ENCODE measurements around the gene BAIAP2. TPM values are rescaled to one million over a fixed set of nuclear protein-coding genes. Genes with fewer than 3 reads are reported as not detected.

Gene BAIAP2
- total and polyA plus RNA-seq, 10 donors: 2.8 to 33.2 (median 17.8) TPM

DNA sequence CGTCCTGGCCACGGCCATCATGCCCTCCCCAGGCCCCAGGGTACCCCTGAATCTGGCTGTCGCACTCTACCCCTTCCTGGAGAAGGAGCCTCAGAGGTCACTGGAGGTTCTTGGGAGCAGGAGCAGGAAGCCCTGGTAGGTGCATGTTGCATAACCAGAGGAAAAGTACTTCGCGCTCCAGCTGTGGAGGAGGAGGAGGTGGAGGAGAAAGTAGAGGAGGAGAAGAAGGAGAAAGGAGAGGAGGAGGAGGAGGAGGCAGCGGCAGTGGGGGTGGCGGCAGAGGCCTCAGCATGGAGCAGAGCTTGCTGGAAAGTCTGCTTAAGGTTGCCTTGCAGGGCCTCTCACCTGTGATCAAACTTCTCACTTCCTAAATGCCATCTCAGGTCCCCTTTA is 61.8 kb downstream of the BAIAP2 start:
- Histone ChIP-seq H3K36me3 (peaks cover 0 to 15% (median 1%) of the 10 kb centered on the region in 6 donors), H3K27ac (peak overlapping the region in 3 of 8 donors; percentile 10 to 63 (median 36)), H3K9me3 (no peaks in the 10 kb centered on the region), H3K27me3 (replicated peaks in 1 of 7) (peaks cover 0 to 31% (median 0%) of the 10 kb centered on the region in 7 donors), H3K4me3 (no peak overlapping the region), H3K4me1 (peaks cover 11 to 57% (median 29%) of the 10 kb centered on the region in 6 donors)
- 79 to 90% (median 87%) methylated on average over 7 of the region's 7 CpGs for WGBS, 5 donors
- TF ChIP-seq, protein P1, sequence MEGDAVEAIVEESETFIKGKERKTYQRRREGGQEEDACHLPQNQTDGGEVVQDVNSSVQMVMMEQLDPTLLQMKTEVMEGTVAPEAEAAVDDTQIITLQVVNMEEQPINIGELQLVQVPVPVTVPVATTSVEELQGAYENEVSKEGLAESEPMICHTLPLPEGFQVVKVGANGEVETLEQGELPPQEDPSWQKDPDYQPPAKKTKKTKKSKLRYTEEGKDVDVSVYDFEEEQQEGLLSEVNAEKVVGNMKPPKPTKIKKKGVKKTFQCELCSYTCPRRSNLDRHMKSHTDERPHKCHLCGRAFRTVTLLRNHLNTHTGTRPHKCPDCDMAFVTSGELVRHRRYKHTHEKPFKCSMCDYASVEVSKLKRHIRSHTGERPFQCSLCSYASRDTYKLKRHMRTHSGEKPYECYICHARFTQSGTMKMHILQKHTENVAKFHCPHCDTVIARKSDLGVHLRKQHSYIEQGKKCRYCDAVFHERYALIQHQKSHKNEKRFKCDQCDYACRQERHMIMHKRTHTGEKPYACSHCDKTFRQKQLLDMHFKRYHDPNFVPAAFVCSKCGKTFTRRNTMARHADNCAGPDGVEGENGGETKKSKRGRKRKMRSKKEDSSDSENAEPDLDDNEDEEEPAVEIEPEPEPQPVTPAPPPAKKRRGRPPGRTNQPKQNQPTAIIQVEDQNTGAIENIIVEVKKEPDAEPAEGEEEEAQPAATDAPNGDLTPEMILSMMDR (IDR thresholded peaks at IDR 0.05 in 8 of 11, conservative IDR thresholded peaks at IDR 0.05 in 3 of 11): no peak
- TF ChIP-seq POLR2AphosphoS5 (IDR thresholded peaks at IDR 0.05) (no peak), POLR2A (IDR thresholded peaks at IDR 0.05) (no peak)
- no peak for DNase-seq
- intact Hi-C loops (cut with DNase I; ENCODE audit: low total_unique reads): loop anchor here (10.0 kb wide), 2 partner anchors 72 to 102 kb away; partner anchors contain the start of gene CHMP6

- peak overlapping the region in 4 of 8 donors; percentile 10 to 63 (median 33) for H3K27ac ChIP-seq
- 25 to 35% (median 31%) methylated on average over 7 to 31 of the region's 31 CpGs for WGBS, 5 donors
Measured at GRCh38 chr17:81097134-81097942, 62.4 kb downstream of the BAIAP2 start.

DNA sequence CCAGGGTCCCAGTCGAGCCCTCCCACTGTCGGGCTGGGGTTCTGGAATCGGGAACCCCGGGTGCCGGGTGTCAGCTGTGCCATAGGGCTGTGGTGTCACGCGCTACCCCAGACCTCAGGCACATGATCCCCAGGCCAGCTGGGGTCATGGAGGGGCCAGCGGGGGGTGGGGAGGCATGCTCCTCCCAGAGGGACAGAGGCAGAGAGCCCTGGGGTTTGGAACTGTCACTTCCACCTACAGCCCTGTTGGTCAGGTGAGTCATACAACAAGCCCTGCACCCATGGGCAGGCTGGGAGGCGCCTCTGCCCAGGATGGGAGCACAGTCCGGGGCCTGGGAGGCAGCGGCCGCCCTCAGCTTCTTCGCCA is 63.0 kb downstream of the BAIAP2 start:
- H3K4me1 ChIP-seq: peaks cover 12 to 68% (median 38%) of the 10 kb centered on the region in 6 donors
- WGBS, 5 donors: 72 to 87% (median 73%) methylated on average over 8 to 13 of the region's 13 CpGs
- H3K9me3 ChIP-seq: no peaks in the 10 kb centered on the region
- intact Hi-C loops (cut with DNase I; ENCODE audit: low total_unique reads): loop anchor here (10.0 kb wide), 2 partner anchors 73 to 103 kb away; partner anchors contain the start of gene CHMP6
- peak overlapping the region in 2 of 8 donors; percentile 29 to 42 for H3K4me3 ChIP-seq
- H3K27ac ChIP-seq: peak overlapping the region in 3 of 8 donors; percentile 10 to 63 (median 36)
- DNase-seq: no peak
- peaks cover 0 to 15% (median 1%) of the 10 kb centered on the region in 6 donors for H3K36me3 ChIP-seq
- TF ChIP-seq, protein P1 (IDR thresholded peaks at IDR 0.05 in 8 of 11, conservative IDR thresholded peaks at IDR 0.05 in 3 of 11): no peak
- peak in 1 of 3 donors; percentile 42 for TF ChIP-seq POLR2AphosphoS5 (IDR thresholded peaks at IDR 0.05)
- peaks cover 0 to 31% (median 0%) of the 10 kb centered on the region in 7 donors for H3K27me3 ChIP-seq (replicated peaks in 1 of 7)

More at GRCh38 chr17:81097134-81097942, 62.4 kb downstream of the BAIAP2 start:
- Histone ChIP-seq H3K4me3 (peak overlapping the region in 2 of 8 donors; percentile 29 to 42), H3K9me3 (no peaks in the 10 kb centered on the region), H3K4me1 (peaks cover 12 to 63% (median 35%) of the 10 kb centered on the region in 6 donors), H3K36me3 (peaks cover 0 to 15% (median 1%) of the 10 kb centered on the region in 6 donors), H3K27me3 (replicated peaks in 1 of 7) (peaks cover 0 to 31% (median 0%) of the 10 kb centered on the region in 7 donors)
- intact Hi-C loops (cut with DNase I; ENCODE audit: low total_unique reads): loop anchor here (10.0 kb wide), 2 partner anchors 73 to 103 kb away; partner anchors contain the start of gene CHMP6
- DNase-seq: no peak
- TF ChIP-seq POLR2AphosphoS5 (IDR thresholded peaks at IDR 0.05) (peak in 2 of 3 donors; percentile 17 to 67), POLR2A (IDR thresholded peaks at IDR 0.05) (no peak)
- TF ChIP-seq, protein P1 (IDR thresholded peaks at IDR 0.05 in 8 of 11, conservative IDR thresholded peaks at IDR 0.05 in 3 of 11): peak in 10 of 11 experiments; percentile 23 to 68 (median 59)

- Histone ChIP-seq H3K4me3 (no peak overlapping the region), H3K36me3 (peaks cover 0 to 32% (median 1%) of the 10 kb centered on the region in 6 donors), H3K27ac (no peak overlapping the region), H3K9me3 (no peaks in the 10 kb centered on the region), H3K4me1 (peaks cover 12 to 67% (median 39%) of the 10 kb centered on the region in 6 donors), H3K27me3 (replicated peaks in 1 of 7) (peaks cover 0 to 28% (median 0%) of the 10 kb centered on the region in 7 donors)
- intact Hi-C loops (cut with DNase I; ENCODE audit: low total_unique reads): loop anchor here (10.0 kb wide), 2 partner anchors 75 to 105 kb away; partner anchors contain the start of gene CHMP6
- 89 to 98% (median 94%) methylated on average over 23 of the region's 23 CpGs for WGBS, 5 donors
- DNase-seq: no peak
- TF ChIP-seq, protein P1 (IDR thresholded peaks at IDR 0.05 in 8 of 11, conservative IDR thresholded peaks at IDR 0.05 in 3 of 11): no peak
- TF ChIP-seq POLR2AphosphoS5 (IDR thresholded peaks at IDR 0.05) (no peak), POLR2A (IDR thresholded peaks at IDR 0.05) (no peak)
Measured at GRCh38 chr17:81099888-81100287, 64.9 kb downstream of the BAIAP2 start.
